GM21515 (cell line): ENCODE data around the gene ADNP2.
A peak's percentile ranks its signal among the peaks of the same experiment; 100 is the strongest.

ENCODE experiments used
- ATAC-seq: cut with Tn5 transposase; IDR thresholded peaks from one replicate; pipeline ENCODE4 v1.9.1; 2021; ENCODE audit not compliant: unreplicated experiment

The ADNP2 gene

GRCh38 chr18:80106482-80107051 lies 2.5 kb upstream of the ADNP2 start:
- no peak for ATAC-seq

- ATAC-seq = no peak
Observed at GRCh38 chr18:80107426-80107825, 1.6 kb upstream of the ADNP2 start.

DNA sequence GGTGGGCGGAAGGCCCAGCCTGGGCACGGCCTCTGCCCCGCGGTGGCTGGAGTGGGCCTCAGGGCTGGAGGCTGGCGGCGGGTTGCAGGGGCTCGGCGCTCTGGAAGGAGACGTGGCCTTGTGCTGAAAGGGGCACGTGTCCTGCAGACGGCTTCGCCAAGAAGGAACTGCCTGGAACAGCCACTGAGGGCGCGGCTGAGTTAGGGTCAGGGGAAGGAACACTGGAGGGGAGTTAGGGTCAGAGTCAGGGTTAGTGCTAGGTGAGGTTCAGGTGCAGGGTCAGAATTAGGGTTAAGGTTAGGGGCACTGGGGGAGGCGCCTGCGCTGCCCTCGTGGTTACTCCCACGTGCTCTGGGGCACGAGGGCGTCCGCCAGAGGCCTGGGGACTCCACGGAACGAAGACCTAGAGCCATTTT lies 933 bp upstream of the ADNP2 start:
- ATAC-seq = no peak

DNA sequence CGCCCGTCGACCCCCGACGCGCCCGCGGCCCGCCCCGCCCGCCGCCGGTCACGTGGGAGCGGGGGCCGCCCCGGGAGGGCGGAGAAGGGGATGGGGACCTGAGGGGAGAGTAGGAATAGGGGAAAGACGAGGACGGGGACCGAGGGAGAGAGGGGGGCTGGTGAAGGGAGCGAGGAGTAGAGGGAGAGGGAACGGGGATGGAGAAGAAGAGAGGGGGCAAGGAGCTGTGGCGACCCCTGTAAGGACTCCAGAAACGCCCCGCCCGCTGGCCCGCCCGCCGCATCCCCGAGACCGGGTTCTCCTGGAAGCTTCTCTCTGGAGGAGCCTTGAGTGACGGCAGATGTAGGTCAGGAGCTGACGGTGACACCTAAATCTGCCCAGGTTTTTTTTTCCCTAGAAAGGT lies 615 bp downstream of the ADNP2 start:
- ATAC-seq = peak; percentile 11

GRCh38 chr18:80112624-80113248 lies 3.7 kb downstream of the ADNP2 start:
- no peak for ATAC-seq

DNA sequence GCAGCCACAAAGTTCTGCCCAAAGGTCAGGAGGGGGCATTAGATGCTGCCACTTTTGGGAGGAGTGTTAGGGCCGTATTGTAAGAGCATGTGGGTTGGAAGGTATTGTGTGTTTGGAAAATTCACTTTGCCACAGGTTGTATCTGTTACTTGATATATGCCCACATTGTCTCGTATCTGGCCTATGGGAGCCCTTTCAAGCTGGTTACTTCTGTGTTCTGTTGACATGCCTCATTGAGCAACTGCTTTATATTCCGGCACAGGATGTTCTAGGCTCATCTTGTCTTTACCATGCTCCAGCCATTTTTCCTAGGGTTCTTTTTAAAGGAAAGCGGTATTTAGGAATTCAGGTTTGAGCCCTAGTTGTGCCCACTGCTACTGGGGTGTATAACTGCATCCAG lies 6.0 kb downstream of the ADNP2 start:
- no peak for ATAC-seq

DNA sequence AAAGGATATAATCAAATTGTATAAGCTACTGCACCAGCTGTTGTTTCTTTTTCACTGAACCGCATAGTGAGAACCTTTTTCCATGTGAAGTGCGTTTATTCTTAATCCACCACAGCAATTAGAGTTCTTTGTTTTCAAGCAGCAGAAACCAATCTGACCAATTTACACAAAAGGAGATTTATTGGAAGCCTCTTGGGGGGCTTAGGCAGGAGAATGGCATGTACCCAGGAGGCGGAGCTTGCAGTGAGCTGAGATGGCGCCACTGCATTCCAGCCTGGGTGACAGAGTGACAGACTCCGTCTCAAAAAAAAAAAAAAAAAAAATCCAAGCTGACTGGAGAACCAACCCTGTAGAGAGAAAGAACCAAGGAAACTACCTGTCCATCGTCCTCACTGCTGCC lies 10.0 kb downstream of the ADNP2 start:
- no peak for ATAC-seq

DNA sequence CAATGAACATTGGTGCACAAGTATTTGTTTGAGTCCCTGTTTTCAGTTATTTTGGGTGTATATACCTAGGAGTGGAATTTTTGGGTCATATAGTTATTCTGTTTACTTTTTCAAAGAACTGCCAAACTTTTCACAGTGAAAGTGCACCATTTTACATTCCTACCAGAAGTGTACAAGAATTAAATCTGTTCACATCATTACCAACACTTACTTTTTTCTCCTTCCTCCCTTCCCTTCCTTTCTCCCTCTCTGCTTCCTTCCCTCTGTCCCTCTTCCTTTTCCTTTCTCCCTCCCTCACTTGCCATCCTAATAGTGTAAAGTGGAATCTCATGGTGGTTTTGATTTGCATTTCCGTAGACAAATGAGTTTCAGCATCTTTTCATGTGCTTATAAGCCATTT lies 11.9 kb downstream of the ADNP2 start:
- no peak for ATAC-seq

DNA sequence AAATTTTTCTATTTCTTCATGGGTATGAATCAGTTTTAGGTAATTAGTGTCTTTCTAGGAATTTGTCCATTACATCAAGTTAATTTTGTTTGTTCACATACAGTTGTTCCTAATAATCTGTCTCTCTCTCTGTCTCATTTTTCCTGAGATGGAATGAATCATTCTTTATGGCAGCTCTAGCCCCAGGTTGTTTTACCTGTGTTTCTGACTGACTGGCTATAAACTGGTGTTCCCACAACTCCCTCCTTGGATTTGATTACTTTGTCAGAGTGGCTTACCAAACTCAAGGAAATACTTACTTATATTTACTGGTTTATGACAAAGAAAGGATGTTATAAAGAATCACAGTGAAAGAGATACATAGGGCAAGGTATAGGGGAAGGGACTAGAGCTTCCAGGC lies 15.1 kb downstream of the ADNP2 start:
- ATAC-seq = no peak

GRCh38 chr18:80126797-80127196 lies 17.7 kb downstream of the ADNP2 start:
- ATAC-seq = no peak

DNA sequence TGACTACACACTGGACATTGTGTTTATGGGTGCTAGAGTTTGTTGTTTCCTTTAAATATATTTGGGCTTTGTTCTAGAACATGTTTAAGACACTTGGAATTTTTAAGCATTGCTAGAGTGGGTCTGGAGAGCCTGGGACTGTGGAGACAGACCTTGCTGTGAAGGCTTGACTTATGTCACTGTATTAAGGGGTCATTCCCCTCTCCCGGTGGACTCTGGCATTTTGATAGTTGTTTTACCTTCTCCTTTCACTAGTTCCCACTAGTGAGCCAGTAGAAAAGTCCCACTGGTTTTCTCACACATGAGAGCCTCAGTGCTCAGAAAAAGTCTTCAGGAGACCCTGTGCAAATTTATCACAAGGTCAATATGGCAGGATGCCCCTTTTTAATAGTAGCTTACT lies 18.6 kb downstream of the ADNP2 start:
- no peak for ATAC-seq

GRCh38 chr18:80129672-80130367 lies 20.8 kb downstream of the ADNP2 start:
- no peak for ATAC-seq

DNA sequence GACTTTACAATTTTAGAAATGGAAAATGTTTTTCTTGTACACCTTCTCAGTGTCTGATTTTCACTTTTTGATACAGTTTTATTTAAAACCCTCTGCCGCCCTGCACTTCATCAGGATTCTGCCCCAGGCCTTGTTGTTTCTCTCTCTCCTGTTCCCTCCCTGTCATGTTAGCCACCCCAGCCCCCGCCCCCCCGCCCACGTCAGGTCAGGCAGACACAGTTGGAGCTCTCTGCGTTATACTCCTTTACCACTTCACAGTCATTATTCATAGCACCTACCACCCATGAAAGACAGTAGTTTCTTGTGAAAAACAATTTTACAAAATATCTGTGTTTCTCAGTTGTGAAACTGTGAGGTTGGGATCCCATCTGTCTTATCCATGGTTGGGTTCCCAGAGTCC lies 21.5 kb downstream of the ADNP2 start:
- no peak for ATAC-seq

GRCh38 chr18:80132180-80132812 lies 23.2 kb downstream of the ADNP2 start:
- ATAC-seq = no peak

- ATAC-seq = no peak
Observed at GRCh38 chr18:80133124-80133523, 24.1 kb downstream of the ADNP2 start.

- ATAC-seq = no peak
Observed at GRCh38 chr18:80135136-80135535, 26.1 kb downstream of the ADNP2 start.

DNA sequence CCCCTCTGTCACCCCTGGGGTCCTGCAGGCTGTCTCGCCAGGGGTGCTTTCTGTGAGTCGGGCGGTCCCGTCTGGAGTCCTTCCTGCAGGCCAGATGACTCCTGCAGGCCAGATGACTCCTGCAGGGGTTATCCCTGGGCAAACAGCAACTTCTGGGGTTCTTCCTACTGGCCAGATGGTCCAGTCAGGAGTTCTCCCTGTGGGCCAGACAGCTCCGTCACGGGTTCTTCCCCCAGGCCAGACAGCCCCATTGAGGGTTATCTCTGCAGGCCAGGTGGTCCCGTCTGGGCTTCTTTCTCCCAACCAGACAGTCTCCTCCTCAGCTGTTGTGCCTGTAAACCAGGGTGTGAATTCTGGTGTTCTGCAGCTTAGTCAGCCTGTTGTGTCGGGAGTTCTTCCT lies 27.6 kb downstream of the ADNP2 start:
- ATAC-seq = no peak

GRCh38 chr18:80137137-80137536 lies 28.1 kb downstream of the ADNP2 start:
- ATAC-seq = no peak

- no peak for ATAC-seq
Observed at GRCh38 chr18:80137976-80138375, 28.9 kb downstream of the ADNP2 start.

DNA sequence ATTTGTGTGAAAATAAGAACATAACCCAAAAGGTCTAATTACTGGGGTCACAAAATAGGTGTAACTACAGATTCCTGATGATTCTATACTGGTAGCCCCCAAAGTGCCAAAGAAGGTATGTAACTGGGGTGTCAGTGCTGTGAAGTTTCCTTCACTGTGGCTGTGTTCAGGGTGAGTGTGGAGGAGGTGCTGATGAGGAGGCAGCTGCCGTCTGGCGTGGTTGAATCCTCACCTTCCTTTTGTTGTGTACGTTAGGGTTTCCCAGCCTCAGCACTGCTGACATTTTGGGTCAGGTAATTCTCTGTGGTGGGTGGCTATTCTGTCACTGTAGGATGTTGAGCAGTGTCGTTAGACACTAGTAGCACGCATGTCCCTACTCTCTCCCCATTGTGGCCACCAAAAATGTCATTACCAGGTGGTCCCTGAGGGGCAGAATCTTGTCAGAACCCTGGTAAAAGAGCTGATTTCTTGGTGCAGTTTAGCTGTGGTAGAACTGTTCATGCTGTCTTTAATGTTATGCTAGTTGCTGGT lies 31.5 kb downstream of the ADNP2 start:
- no peak for ATAC-seq

- ATAC-seq = no peak
Observed at GRCh38 chr18:80143881-80144280, 34.8 kb downstream of the ADNP2 start.
